8988T (cell line): ENCODE results near the gene CXCL10.

Source experiments
- DNase-seq: peaks from one replicate; pipeline ENCODE4 v3.0.0; 2011

Gene CXCL10

DNA sequence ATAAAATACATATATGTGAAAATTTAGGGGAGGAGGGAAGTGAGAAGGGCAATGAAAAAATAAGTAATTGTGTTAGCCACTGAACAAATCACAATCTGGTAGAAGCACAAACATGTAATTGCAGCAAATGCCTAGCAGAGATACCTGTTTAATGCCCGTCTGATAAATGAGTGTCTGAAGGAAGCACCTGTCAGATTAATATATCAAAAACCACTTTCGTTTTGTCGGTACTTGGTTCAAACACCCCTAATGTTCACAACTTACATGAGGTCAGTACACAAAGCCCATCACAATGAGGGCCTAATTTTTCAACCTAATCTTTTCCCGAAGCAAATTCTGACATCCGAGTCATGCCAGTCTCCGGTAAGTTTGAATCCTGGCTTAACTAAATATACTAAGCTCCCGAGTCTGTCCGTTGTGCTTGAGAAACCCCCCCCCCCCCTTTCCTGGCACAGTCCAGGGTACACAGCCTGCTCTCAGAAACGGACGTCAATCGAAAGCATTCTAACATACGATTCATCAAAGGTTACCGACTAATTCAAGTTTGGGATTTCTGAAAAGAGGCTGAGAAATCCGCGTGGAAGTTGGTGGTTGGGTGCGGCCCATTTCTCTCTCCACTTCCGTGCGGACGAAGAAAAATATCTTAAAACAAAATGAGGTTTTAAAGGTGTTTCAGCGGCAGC lies 33.3 kb downstream of the CXCL10 start:
- no peak for DNase-seq

DNA sequence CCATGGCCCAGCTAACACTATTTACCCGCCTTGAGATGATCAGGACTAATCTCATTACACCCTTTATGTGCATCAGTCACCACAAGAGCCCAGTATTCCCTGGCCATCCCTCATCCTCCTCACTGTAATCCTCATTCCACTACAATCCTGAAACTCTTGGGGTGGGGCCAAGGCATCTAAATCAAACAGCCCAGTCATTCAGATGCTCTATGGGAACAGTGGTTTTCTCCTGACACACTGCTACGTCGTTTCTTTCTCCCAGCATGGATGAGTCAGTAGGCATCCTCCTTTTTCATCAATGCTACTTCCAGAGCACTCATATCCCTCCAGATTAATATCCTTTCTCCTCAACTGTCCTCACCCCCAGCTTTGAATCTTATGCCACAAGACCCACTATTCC lies 38.2 kb downstream of the CXCL10 start:
- DNase-seq = no peak

DNA sequence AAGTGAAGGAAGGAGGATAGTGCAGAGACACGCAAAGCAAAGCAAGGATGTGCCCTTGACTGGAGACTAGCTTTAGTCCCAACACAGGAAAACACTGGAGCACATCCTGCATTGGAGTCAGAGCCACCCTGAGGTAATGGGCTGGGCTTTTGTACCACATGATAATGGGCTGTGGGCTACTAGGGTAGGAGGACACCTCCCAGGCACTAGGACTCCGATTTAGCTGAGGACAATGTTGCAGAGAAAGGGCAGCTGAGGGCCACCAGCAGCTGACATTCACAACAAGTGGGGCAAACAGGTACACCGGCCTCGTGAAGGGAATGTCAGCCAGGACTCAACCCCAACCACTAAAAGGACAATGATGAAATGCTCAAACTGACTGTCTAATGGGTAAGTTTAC lies 42.7 kb downstream of the CXCL10 start:
- DNase-seq = no peak

DNA sequence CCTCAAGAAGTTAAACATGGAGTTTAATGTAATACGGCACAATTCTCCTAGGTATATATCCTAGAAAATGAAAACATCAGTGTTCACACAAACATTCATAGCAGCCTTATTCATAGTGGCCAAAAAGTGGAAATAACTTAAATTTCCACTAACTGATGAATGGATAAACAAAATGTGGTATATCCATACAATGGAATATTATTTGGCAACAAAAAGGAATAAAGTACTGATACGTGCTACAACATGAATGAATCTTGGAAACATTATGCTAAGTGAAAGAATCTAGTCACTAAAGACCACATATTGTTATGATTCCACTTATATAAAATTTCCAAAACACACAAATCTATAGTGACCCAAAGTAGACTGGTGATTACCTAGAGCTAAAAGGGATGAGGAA lies 47.1 kb downstream of the CXCL10 start:
- DNase-seq = no peak

DNA sequence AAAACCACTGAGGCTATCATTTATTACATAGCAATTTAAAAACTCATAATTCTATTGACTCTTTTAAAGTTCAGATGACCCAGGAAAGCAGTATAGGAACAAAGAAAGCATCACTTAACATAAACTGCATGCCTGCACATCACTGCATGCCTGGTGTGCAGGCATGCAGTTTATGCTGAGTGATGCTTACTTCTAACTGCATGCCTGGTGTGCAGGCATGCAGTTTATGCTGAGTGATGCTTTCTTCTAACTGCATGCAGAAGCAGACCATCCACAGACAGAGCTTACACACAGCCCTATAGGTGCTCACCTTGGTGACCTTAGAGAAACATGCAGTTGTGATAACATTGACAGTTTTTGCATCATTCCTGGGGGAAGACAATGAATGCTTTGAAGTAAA lies 49.5 kb downstream of the CXCL10 start:
- DNase-seq = no peak
